ENCODE results near the gene TEDC1.

The TEDC1 gene

DNA sequence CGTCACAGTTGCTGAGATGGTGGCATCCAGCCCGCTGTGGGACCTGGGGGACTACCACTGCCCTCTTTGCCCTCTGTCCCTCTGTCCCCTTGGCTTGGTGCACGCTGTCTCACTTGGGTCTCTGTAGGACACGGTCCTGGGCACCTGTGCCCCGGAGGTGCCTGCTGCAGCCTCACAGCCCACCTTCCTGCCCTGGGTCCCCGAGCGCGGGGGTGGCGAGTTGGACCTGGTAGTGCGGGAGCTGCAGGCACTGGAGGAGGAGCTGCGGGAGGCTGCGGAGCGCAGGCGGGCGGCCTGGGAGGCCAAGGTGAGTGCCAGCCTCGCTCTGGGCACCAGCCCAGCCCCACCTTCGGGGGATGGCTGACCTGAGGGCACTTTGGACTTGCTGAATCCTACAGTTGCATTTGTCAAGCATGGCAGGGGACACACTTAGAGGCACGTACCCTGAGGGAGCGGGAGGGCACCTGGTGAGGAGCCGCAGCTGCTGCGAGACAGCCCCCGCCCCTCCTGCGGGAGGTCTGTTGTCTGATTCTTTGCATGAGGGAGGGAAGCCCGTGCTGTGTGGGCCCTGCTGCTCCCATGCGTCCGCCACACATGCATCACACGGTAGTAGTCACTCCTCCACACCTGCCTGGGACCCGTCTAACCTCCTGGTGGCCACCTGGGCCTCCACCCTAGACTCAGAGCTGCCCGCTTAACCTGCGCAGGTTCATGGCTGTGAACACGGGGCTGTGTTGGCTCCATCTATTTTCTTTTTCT, 6.8 kb downstream of the TEDC1 start:
- H3K9me3 ChIP-seq (ENCODE audit: low read depth, low read length) = no peaks in the 10 kb centered on the region
- H3K36me3 ChIP-seq (ENCODE audit: insufficient read depth, low read length) = no peaks in the 10 kb centered on the region
- H3K9ac ChIP-seq (ENCODE audit: insufficient read length) = no peak overlapping the region
- no peak overlapping the region for H3K27ac ChIP-seq
- TF ChIP-seq FOXP2 (optimal IDR thresholded peaks at IDR 0.05; ENCODE audit: control extremely low read depth, extremely low read length, insufficient read depth) (no peak), EZH2 (IDR thresholded peaks at IDR 0.05) (no peak), POLR2AphosphoS5 (IDR thresholded peaks at IDR 0.05; ENCODE audit: borderline replicate concordance, low read depth, low read length) (no peak; the same call in 1 of the 2 replicates)
- DNase-seq (ENCODE audit: low read depth, low spot score) = no peak
- H3K4me3 ChIP-seq = no peak overlapping the region

DNA sequence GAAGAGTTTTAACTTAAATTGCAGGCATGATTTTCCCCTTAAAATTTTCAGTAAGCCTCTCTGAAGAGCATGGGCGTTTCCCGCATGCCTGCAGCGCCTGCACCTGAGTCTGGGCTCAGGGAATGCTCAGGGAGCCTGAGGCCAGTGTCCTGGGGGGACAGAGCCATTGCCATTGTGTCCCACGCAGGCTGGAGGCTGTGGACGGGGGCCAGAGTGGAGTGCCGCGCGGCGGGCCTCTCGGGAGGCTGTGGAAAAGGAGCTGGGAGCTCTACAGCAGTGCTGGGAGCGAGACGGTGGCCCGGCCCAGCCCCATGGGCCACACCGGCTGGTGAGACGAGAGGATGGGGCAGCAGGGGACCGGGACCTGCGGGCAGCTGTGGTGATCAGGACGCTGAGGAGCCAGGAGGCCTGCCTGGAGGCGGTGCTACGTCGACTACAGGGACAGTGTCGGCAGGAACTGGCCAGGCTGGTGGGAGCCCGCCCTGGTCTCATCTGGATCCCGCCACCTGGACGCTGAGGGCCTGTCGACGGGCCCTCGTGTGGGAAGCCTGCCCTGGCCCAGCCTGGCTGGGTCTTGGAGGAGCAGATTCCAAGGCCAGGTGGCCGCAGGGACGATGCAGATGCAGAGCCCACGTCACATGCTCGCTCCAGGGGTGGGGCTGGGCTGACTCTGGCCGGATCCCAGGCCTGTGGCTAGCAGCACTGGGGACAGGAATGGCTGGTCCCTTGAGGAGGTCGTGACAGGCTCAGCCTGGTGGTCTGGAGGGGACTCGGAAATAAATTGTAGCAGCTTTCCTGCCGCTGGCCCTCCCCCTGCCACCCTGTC, 7.6 kb downstream of the TEDC1 start:
- Histone ChIP-seq H3K4me3 (no peak overlapping the region), H3K27ac (no peak overlapping the region), H3K9ac (ENCODE audit: insufficient read length) (no peak overlapping the region), H3K9me3 (ENCODE audit: low read depth, low read length) (no peaks in the 10 kb centered on the region), H3K36me3 (ENCODE audit: insufficient read depth, low read length) (no peaks in the 10 kb centered on the region)
- TF ChIP-seq EZH2 (IDR thresholded peaks at IDR 0.05) (no peak), FOXP2 (optimal IDR thresholded peaks at IDR 0.05; ENCODE audit: control extremely low read depth, extremely low read length, insufficient read depth) (no peak), POLR2AphosphoS5 (IDR thresholded peaks at IDR 0.05; ENCODE audit: borderline replicate concordance, low read depth, low read length) (no peak; the same call in 1 of the 2 replicates)
- no peak for DNase-seq (ENCODE audit: low read depth, low spot score)

DNA sequence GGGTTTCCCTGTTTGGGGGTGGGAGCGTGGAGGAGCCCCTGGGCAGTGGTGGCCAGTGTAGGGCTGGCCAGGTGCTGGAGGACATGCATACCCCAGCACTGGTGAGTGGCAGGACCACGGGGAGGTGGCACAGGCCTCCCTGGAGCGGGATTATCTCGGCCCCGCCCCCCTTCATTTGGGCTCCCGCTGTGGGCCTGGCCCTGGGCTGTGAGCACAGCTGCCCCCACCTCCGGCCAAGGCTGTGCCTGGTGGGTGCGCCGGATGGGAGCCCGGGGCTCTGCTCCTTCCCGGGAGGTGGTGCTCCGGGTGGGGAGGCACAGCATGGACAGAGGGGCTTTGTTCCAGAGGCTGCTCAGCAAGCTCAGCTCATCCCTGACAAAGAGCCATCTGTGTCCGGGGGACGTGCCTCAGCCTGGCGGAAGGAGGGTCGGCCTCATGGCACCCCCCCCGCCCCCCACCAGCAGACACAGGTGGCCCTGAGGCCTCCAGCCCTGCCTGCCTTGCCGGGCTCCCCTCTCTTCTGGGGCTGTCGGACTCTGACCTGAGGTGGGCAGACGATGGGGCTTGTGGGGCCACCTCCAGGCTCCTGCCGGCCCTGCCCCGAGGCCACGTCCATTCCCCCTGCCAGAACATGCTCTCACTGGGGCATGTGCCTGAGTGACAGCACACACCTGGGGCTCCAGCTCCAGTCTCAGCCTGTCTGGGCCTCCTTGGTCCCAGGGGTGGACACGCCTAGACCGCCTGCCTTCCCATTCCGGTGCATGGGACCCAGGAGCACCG, 8.4 kb downstream of the TEDC1 start:
- no peak overlapping the region for H3K9ac ChIP-seq (ENCODE audit: insufficient read length)
- no peaks in the 10 kb centered on the region for H3K9me3 ChIP-seq (ENCODE audit: low read depth, low read length)
- no peaks in the 10 kb centered on the region for H3K36me3 ChIP-seq (ENCODE audit: insufficient read depth, low read length)
- TF ChIP-seq FOXP2 (optimal IDR thresholded peaks at IDR 0.05; ENCODE audit: control extremely low read depth, extremely low read length, insufficient read depth) (no peak), EZH2 (IDR thresholded peaks at IDR 0.05) (no peak), POLR2AphosphoS5 (IDR thresholded peaks at IDR 0.05; ENCODE audit: borderline replicate concordance, low read depth, low read length) (no peak; the same call in 1 of the 2 replicates)
- H3K4me3 ChIP-seq = no peak overlapping the region
- H3K27ac ChIP-seq = no peak overlapping the region
- no peak for DNase-seq (ENCODE audit: low read depth, low spot score)

DNA sequence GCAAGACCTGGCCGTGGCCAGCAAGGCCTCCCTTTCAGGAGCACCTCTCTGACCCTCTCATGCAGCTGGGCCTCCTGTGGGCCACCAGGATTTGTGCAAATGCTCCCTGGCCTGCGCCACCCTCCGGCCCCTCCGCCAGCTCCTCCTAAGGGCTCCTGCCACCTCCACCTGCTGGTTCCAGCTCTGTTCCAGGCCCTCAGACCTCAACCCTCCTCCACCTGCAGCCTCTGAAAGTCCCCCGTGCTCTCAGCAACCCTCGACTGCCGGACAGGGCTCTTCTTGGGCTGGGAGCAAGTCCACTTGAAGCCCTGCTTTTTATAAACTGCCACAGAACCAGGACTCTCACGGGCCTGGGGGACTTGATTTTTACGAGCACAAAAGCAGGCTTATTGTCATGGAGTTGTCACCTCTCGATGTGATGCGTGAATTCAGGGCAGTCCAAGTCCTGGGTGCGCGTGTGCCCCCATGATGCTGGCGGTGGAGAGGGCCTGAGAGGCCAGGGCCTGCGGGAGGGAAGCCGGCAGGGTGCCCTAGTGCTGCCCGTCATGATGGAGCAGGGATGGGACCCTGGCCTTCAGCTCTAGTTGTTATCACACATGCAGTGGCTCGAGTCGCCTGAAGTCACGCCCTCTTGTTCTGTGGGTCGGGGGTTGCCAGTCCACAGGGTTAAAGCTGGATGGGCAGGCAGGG, 9.1 kb downstream of the TEDC1 start:
- no peak overlapping the region for H3K27ac ChIP-seq
- DNase-seq (ENCODE audit: low read depth, low spot score) = no peak
- no peak overlapping the region for H3K9ac ChIP-seq (ENCODE audit: insufficient read length)
- H3K4me3 ChIP-seq = no peak overlapping the region
- no peak for TF ChIP-seq FOXP2 (optimal IDR thresholded peaks at IDR 0.05; ENCODE audit: control extremely low read depth, extremely low read length, insufficient read depth)
- no peak for TF ChIP-seq POLR2AphosphoS5 (IDR thresholded peaks at IDR 0.05; ENCODE audit: borderline replicate concordance, low read depth, low read length)
- TF ChIP-seq EZH2 (IDR thresholded peaks at IDR 0.05) = no peak
- H3K36me3 ChIP-seq (ENCODE audit: insufficient read depth, low read length) = no peaks in the 10 kb centered on the region
- H3K9me3 ChIP-seq (ENCODE audit: low read depth, low read length) = no peaks in the 10 kb centered on the region

DNA sequence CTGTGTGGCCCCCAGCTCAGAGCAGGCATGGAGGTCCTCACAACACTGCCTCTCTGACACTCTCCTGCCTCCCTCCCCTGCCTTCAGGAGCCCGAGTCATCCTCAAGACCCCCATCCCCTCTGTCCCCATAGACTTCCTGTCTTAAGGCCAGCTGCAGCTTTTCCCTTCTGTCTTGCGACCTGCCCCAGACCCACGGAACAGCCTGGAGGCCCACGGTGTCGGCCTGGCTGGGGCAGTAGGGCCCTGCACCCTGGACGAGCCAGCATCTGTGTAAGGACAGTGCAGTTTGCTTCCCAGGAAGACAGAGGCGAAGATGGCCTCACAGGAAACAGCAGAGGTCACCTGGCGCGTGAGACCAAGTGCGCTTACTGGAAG, 9.7 kb downstream of the TEDC1 start:
- Histone ChIP-seq H3K9ac (ENCODE audit: insufficient read length) (no peak overlapping the region), H3K36me3 (ENCODE audit: insufficient read depth, low read length) (no peaks in the 10 kb centered on the region), H3K27ac (no peak overlapping the region), H3K4me3 (no peak overlapping the region), H3K9me3 (ENCODE audit: low read depth, low read length) (no peaks in the 10 kb centered on the region)
- TF ChIP-seq FOXP2 (optimal IDR thresholded peaks at IDR 0.05; ENCODE audit: control extremely low read depth, extremely low read length, insufficient read depth) (no peak), POLR2AphosphoS5 (IDR thresholded peaks at IDR 0.05; ENCODE audit: borderline replicate concordance, low read depth, low read length) (no peak), EZH2 (IDR thresholded peaks at IDR 0.05) (no peak)
- no peak for DNase-seq (ENCODE audit: low read depth, low spot score)

DNA sequence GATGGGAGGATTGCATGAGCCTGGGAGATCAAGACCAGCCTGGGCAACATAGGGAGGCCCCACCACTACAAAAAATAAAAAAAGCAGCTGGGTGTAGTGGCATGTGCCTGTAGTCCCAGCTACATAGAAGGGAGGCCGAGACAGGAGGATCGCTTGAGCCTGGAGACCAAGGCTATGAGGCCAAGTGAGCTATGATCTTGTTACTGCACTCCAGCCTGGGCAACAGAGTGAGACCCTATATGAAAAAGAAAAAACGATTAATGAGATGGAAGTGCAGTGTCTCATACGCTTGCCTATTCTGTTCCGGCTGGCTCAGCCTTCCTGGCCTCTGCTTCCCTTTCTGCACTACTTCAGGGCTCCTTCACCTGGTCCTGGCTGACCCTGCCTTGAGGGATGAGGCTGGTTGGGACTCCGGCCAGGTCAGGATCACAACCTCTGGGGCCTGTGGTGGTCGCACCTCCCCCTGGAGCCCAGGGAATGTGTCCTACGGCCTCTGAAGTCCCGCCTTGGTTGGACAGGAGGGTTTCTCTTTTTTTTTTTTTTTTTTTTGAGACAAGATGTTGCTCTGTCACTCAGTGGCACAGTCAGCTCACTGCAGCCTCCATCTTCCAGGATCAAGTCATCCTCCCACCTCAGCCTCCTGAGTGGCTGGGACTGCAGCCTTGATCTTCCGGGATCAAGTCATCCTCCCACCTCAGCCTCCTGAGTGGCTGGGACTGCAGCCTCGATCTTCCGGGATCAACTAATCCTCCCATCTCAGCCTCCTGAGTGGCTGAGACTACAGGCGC, 10.7 kb downstream of the TEDC1 start:
- Histone ChIP-seq H3K36me3 (ENCODE audit: insufficient read depth, low read length) (no peaks in the 10 kb centered on the region), H3K27ac (no peak overlapping the region), H3K4me3 (no peak overlapping the region), H3K9ac (ENCODE audit: insufficient read length) (no peak overlapping the region), H3K9me3 (ENCODE audit: low read depth, low read length) (no peaks in the 10 kb centered on the region)
- no peak for TF ChIP-seq EZH2 (IDR thresholded peaks at IDR 0.05)
- TF ChIP-seq POLR2AphosphoS5 (IDR thresholded peaks at IDR 0.05; ENCODE audit: borderline replicate concordance, low read depth, low read length) = no peak
- TF ChIP-seq FOXP2 (optimal IDR thresholded peaks at IDR 0.05; ENCODE audit: control extremely low read depth, extremely low read length, insufficient read depth) = no peak
- no peak for DNase-seq (ENCODE audit: low read depth, low spot score)
